ENCODE results near the gene GDNF.
"Not testable (repeated sequence)": the region's sequence is repeated elsewhere in the genome, so short reads cannot be mapped to it uniquely, and the experiment has no call there.

GDNF gene

GRCh38 chr5:37867654-37868053 lies 27.8 kb upstream of the GDNF start:
- Histone ChIP-seq H3K4me1 (ENCODE audit: control insufficient read depth in 1 of 2, insufficient read depth in 2 of 2, low read length in 2 of 2) (peaks cover 0 to 6% of the 10 kb centered on the region in 2 donors), H3K9me3 (ENCODE audit: control insufficient read depth in 1 of 2, low read length in 2 of 2) (no peaks in the 10 kb centered on the region), H3K36me3 (ENCODE audit: control insufficient read depth in 1 of 2, insufficient read depth in 2 of 2, low read length in 2 of 2) (no peaks in the 10 kb centered on the region), H3K27me3 (ENCODE audit: low read depth, low read length) (no peaks in the 10 kb centered on the region), H3K4me3 (ENCODE audit: low read depth in 1 of 2, low read length in 2 of 2) (no peak overlapping the region), H3K27ac (ENCODE audit: low read length) (no peak overlapping the region)

- H3K36me3 ChIP-seq (ENCODE audit: control insufficient read depth in 1 of 2, insufficient read depth in 2 of 2, low read length in 2 of 2); H3K27ac ChIP-seq (ENCODE audit: low read length); H3K27me3 ChIP-seq (ENCODE audit: low read depth, low read length); H3K4me1 ChIP-seq (ENCODE audit: control insufficient read depth in 1 of 2, insufficient read depth in 2 of 2, low read length in 2 of 2); H3K9me3 ChIP-seq (ENCODE audit: control insufficient read depth in 1 of 2, low read length in 2 of 2); H3K4me3 ChIP-seq (ENCODE audit: low read depth in 1 of 2, low read length in 2 of 2): not testable (repeated sequence)
These were observed 23.1 kb upstream of the GDNF start for GRCh38 chr5:37862907-37863306.

GRCh38 chr5:37860206-37860605 lies 20.4 kb upstream of the GDNF start:
- no peaks in the 10 kb centered on the region for H3K27me3 ChIP-seq (ENCODE audit: low read depth, low read length)

GRCh38 chr5:37859805-37860204 lies 20.0 kb upstream of the GDNF start:
- no peaks in the 10 kb centered on the region for H3K9me3 ChIP-seq (ENCODE audit: control insufficient read depth in 1 of 2, low read length in 2 of 2)
- H3K4me1 ChIP-seq (ENCODE audit: control insufficient read depth in 1 of 2, insufficient read depth in 2 of 2, low read length in 2 of 2): no peaks in the 10 kb centered on the region
- H3K27ac ChIP-seq (ENCODE audit: low read length): no peak overlapping the region
- no peaks in the 10 kb centered on the region for H3K36me3 ChIP-seq (ENCODE audit: control insufficient read depth in 1 of 2, insufficient read depth in 2 of 2, low read length in 2 of 2)
- H3K27me3 ChIP-seq (ENCODE audit: low read depth, low read length): no peaks in the 10 kb centered on the region
- no peak overlapping the region for H3K4me3 ChIP-seq (ENCODE audit: low read depth in 1 of 2, low read length in 2 of 2)

More at GRCh38 chr5:37860206-37860605, 20.4 kb upstream of the GDNF start:
- Histone ChIP-seq H3K27ac (ENCODE audit: low read length) (no peak overlapping the region), H3K9me3 (ENCODE audit: control insufficient read depth in 1 of 2, low read length in 2 of 2) (no peaks in the 10 kb centered on the region), H3K4me1 (ENCODE audit: control insufficient read depth in 1 of 2, insufficient read depth in 2 of 2, low read length in 2 of 2) (no peaks in the 10 kb centered on the region), H3K4me3 (ENCODE audit: low read depth in 1 of 2, low read length in 2 of 2) (no peak overlapping the region), H3K36me3 (ENCODE audit: control insufficient read depth in 1 of 2, insufficient read depth in 2 of 2, low read length in 2 of 2) (no peaks in the 10 kb centered on the region)

GRCh38 chr5:37858250-37858649 lies 18.4 kb upstream of the GDNF start:
- H3K27me3 ChIP-seq (ENCODE audit: low read depth, low read length): no peaks in the 10 kb centered on the region
- H3K36me3 ChIP-seq (ENCODE audit: control insufficient read depth in 1 of 2, insufficient read depth in 2 of 2, low read length in 2 of 2): no peaks in the 10 kb centered on the region
- H3K4me1 ChIP-seq (ENCODE audit: control insufficient read depth in 1 of 2, insufficient read depth in 2 of 2, low read length in 2 of 2): no peaks in the 10 kb centered on the region

GRCh38 chr5:37857696-37858095 lies 17.9 kb upstream of the GDNF start:
- no peaks in the 10 kb centered on the region for H3K36me3 ChIP-seq (ENCODE audit: control insufficient read depth in 1 of 2, insufficient read depth in 2 of 2, low read length in 2 of 2)
- H3K27me3 ChIP-seq (ENCODE audit: low read depth, low read length): no peaks in the 10 kb centered on the region
- H3K4me3 ChIP-seq (ENCODE audit: low read depth in 1 of 2, low read length in 2 of 2): no peak overlapping the region
- no peak overlapping the region for H3K27ac ChIP-seq (ENCODE audit: low read length)
- H3K9me3 ChIP-seq (ENCODE audit: control insufficient read depth in 1 of 2, low read length in 2 of 2): no peaks in the 10 kb centered on the region
- no peaks in the 10 kb centered on the region for H3K4me1 ChIP-seq (ENCODE audit: control insufficient read depth in 1 of 2, insufficient read depth in 2 of 2, low read length in 2 of 2)

More at GRCh38 chr5:37858250-37858649, 18.4 kb upstream of the GDNF start:
- Histone ChIP-seq H3K4me3 (ENCODE audit: low read depth in 1 of 2, low read length in 2 of 2) (no peak overlapping the region), H3K27ac (ENCODE audit: low read length) (no peak overlapping the region), H3K9me3 (ENCODE audit: control insufficient read depth in 1 of 2, low read length in 2 of 2) (no peaks in the 10 kb centered on the region)

- Histone ChIP-seq H3K9me3 (ENCODE audit: control insufficient read depth in 1 of 2, low read length in 2 of 2) (no peaks in the 10 kb centered on the region), H3K4me3 (ENCODE audit: low read depth in 1 of 2, low read length in 2 of 2) (no peak overlapping the region), H3K36me3 (ENCODE audit: control insufficient read depth in 1 of 2, insufficient read depth in 2 of 2, low read length in 2 of 2) (no peaks in the 10 kb centered on the region), H3K27me3 (ENCODE audit: low read depth, low read length) (no peaks in the 10 kb centered on the region), H3K4me1 (ENCODE audit: control insufficient read depth in 1 of 2, insufficient read depth in 2 of 2, low read length in 2 of 2) (no peaks in the 10 kb centered on the region), H3K27ac (ENCODE audit: low read length) (no peak overlapping the region)
These were observed 15.6 kb upstream of the GDNF start for GRCh38 chr5:37855438-37855837.

GRCh38 chr5:37851305-37851704 lies 11.5 kb upstream of the GDNF start:
- peaks cover 0 to 7% of the 10 kb centered on the region in 2 donors for H3K4me1 ChIP-seq (ENCODE audit: control insufficient read depth in 1 of 2, insufficient read depth in 2 of 2, low read length in 2 of 2)

GRCh38 chr5:37850226-37850865 lies 10.5 kb upstream of the GDNF start:
- H3K36me3 ChIP-seq (ENCODE audit: control insufficient read depth in 1 of 2, insufficient read depth in 2 of 2, low read length in 2 of 2): no peaks in the 10 kb centered on the region
- no peak overlapping the region for H3K27ac ChIP-seq (ENCODE audit: low read length)
- H3K4me3 ChIP-seq (ENCODE audit: low read depth in 1 of 2, low read length in 2 of 2): no peak overlapping the region
- no peaks in the 10 kb centered on the region for H3K9me3 ChIP-seq (ENCODE audit: control insufficient read depth in 1 of 2, low read length in 2 of 2)
- peaks cover 0 to 7% of the 10 kb centered on the region in 2 donors for H3K4me1 ChIP-seq (ENCODE audit: control insufficient read depth in 1 of 2, insufficient read depth in 2 of 2, low read length in 2 of 2)
- H3K27me3 ChIP-seq (ENCODE audit: low read depth, low read length): no peaks in the 10 kb centered on the region

More at GRCh38 chr5:37851305-37851704, 11.5 kb upstream of the GDNF start:
- no peak overlapping the region for H3K27ac ChIP-seq (ENCODE audit: low read length)
- H3K4me3 ChIP-seq (ENCODE audit: low read depth in 1 of 2, low read length in 2 of 2): no peak overlapping the region
- H3K27me3 ChIP-seq (ENCODE audit: low read depth, low read length): no peaks in the 10 kb centered on the region
- H3K9me3 ChIP-seq (ENCODE audit: control insufficient read depth in 1 of 2, low read length in 2 of 2): no peaks in the 10 kb centered on the region
- H3K36me3 ChIP-seq (ENCODE audit: control insufficient read depth in 1 of 2, insufficient read depth in 2 of 2, low read length in 2 of 2): no peaks in the 10 kb centered on the region

- Histone ChIP-seq H3K9me3 (ENCODE audit: control insufficient read depth in 1 of 2, low read length in 2 of 2) (no peaks in the 10 kb centered on the region), H3K27me3 (ENCODE audit: low read depth, low read length) (no peaks in the 10 kb centered on the region), H3K27ac (ENCODE audit: low read length) (no peak overlapping the region), H3K4me3 (ENCODE audit: low read depth in 1 of 2, low read length in 2 of 2) (no peak overlapping the region), H3K36me3 (ENCODE audit: control insufficient read depth in 1 of 2, insufficient read depth in 2 of 2, low read length in 2 of 2) (no peaks in the 10 kb centered on the region), H3K4me1 (ENCODE audit: control insufficient read depth in 1 of 2, insufficient read depth in 2 of 2, low read length in 2 of 2) (peaks cover 0 to 7% of the 10 kb centered on the region in 2 donors)
These were observed 9.8 kb upstream of the GDNF start for GRCh38 chr5:37849641-37850040.

GRCh38 chr5:37847978-37848425 lies 8.2 kb upstream of the GDNF start:
- H3K27me3 ChIP-seq (ENCODE audit: low read depth, low read length): no peaks in the 10 kb centered on the region
- no peaks in the 10 kb centered on the region for H3K36me3 ChIP-seq (ENCODE audit: control insufficient read depth in 1 of 2, insufficient read depth in 2 of 2, low read length in 2 of 2)
- H3K4me1 ChIP-seq (ENCODE audit: control insufficient read depth in 1 of 2, insufficient read depth in 2 of 2, low read length in 2 of 2): peaks cover 0 to 7% of the 10 kb centered on the region in 2 donors
- H3K4me3 ChIP-seq (ENCODE audit: low read depth in 1 of 2, low read length in 2 of 2): no peak overlapping the region
- H3K27ac ChIP-seq (ENCODE audit: low read length): no peak overlapping the region
- no peaks in the 10 kb centered on the region for H3K9me3 ChIP-seq (ENCODE audit: control insufficient read depth in 1 of 2, low read length in 2 of 2)

- H3K4me3 ChIP-seq (ENCODE audit: low read depth in 1 of 2, low read length in 2 of 2): no peak overlapping the region
- H3K27me3 ChIP-seq (ENCODE audit: low read depth, low read length): peaks cover 1% of the 10 kb centered on the region
- no peaks in the 10 kb centered on the region for H3K36me3 ChIP-seq (ENCODE audit: control insufficient read depth in 1 of 2, insufficient read depth in 2 of 2, low read length in 2 of 2)
- H3K27ac ChIP-seq (ENCODE audit: low read length): no peak overlapping the region
- peaks cover 0 to 7% of the 10 kb centered on the region in 2 donors for H3K4me1 ChIP-seq (ENCODE audit: control insufficient read depth in 1 of 2, insufficient read depth in 2 of 2, low read length in 2 of 2)
- H3K9me3 ChIP-seq (ENCODE audit: control insufficient read depth in 1 of 2, low read length in 2 of 2): no peaks in the 10 kb centered on the region
These were observed 7.0 kb upstream of the GDNF start for GRCh38 chr5:37846786-37847310.

Data from muscle layer of duodenum (tissue), 2 donors.